ENCODE measurements around the gene PALLD.
"Not testable (repeated sequence)": the region's sequence is repeated elsewhere in the genome, so short reads cannot be mapped to it uniquely, and the experiment has no call there.

Gene PALLD

DNA sequence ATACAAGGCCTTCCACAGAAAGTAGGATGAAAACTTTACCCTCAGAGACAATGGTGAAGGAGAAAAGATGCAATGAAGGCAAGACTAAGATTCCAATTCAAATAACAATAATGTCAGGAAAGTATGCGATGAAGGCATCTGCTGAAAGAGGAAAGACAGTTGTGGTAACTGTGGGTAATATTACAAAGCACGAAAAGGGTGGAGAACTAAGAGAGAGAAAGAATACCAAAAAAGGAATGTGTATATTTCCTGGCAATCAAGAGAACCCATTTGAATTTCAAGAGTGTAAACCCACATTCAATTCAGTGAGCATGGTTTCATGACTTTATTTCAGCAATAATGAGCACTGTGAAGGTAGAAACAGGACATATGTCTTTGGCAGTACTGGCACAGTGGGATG, 225.5 kb downstream of the PALLD start:
- TF ChIP-seq, protein P1, sequence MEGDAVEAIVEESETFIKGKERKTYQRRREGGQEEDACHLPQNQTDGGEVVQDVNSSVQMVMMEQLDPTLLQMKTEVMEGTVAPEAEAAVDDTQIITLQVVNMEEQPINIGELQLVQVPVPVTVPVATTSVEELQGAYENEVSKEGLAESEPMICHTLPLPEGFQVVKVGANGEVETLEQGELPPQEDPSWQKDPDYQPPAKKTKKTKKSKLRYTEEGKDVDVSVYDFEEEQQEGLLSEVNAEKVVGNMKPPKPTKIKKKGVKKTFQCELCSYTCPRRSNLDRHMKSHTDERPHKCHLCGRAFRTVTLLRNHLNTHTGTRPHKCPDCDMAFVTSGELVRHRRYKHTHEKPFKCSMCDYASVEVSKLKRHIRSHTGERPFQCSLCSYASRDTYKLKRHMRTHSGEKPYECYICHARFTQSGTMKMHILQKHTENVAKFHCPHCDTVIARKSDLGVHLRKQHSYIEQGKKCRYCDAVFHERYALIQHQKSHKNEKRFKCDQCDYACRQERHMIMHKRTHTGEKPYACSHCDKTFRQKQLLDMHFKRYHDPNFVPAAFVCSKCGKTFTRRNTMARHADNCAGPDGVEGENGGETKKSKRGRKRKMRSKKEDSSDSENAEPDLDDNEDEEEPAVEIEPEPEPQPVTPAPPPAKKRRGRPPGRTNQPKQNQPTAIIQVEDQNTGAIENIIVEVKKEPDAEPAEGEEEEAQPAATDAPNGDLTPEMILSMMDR (conservative IDR thresholded peaks at IDR 0.05): no peak
- H3K27ac ChIP-seq: no peak overlapping the region

DNA sequence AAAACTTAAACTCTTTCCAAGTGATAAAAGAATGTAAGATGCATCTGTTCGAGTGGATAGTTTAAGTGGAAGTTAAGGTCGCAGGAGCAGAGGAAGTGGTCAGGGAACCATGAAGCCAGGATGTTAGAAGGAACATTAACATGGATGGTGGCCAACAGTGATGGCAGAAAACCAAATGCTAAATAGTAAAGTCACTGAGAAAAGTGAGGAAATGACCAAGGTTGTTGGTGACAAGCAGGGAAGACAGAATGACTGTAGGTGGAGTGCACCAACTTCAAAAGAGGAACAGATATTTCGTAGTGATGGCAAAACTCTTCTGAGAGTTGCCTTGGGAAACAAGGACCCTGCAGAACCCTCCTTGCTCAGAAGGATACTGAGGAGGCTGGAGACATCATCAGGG, 226.2 kb downstream of the PALLD start:
- TF ChIP-seq, protein P1 (conservative IDR thresholded peaks at IDR 0.05): no peak

GRCh38 chr4:168723569-168723968, 226.7 kb downstream of the PALLD start:
- TF ChIP-seq, protein P1 (conservative IDR thresholded peaks at IDR 0.05): no peak
- H3K27ac ChIP-seq: no peak overlapping the region

More for the DNA sequence above, 226.2 kb downstream of the PALLD start:
- H3K27ac ChIP-seq: no peak overlapping the region

DNA sequence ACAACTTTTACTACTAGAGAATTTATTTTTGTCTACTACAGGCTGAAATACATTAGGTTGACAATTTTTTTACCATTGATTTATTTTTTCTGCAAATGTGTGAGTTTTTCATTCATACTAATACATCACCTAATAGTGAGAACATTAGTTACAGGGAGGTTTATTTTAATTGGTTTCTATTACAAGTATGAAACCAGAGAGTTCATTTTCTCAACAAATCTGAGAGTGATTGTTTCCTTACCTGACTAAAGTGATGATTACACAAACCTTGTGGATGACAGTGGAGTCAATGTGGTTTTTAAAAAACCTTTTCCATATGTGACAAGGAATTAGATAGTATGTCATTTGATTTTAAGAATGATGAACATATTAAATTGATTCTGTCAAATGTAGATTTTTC, 227.4 kb downstream of the PALLD start:
- H3K27ac ChIP-seq: no peak overlapping the region
- TF ChIP-seq, protein P1 (conservative IDR thresholded peaks at IDR 0.05): no peak

DNA sequence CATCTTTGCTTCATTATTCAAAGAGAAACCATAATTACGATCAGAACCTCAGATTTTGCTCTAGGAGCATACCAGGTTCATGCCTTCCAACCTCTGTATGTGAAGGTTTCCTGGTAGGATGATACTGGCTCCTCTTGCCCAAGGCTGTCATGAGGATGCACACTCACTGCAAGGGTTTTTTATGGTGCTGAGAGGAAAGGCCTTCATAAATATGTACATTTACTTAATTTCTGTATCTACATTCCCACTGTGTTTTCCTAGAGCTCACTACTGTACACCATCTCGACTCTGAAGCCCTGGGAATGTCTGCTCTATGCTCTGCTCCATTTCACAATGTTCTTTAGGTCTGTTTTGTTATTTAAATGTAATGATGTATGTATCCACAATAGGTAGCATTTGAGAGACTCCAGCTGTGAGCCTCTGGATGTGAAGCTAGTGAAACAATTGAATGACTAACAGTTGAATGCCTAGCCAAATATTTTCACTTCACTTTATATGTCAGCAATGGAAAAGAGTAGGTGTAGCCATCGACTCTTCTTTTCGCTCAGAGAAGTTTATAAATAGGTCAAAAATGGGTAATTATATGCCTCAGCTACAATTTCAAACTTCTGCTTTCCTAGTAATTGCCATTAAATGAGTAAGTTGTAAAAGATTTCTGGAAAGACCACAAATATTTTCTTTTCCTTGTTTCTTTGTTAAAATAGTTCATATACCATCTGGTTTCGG, 228.0 kb downstream of the PALLD start:
- H3K27ac ChIP-seq: no peak overlapping the region
- TF ChIP-seq, protein P1 (conservative IDR thresholded peaks at IDR 0.05): no peak

- TF ChIP-seq, protein P1 (conservative IDR thresholded peaks at IDR 0.05): no peak
- H3K27ac ChIP-seq: no peak overlapping the region
Observed at GRCh38 chr4:168725930-168726329, 229.1 kb downstream of the PALLD start.

DNA sequence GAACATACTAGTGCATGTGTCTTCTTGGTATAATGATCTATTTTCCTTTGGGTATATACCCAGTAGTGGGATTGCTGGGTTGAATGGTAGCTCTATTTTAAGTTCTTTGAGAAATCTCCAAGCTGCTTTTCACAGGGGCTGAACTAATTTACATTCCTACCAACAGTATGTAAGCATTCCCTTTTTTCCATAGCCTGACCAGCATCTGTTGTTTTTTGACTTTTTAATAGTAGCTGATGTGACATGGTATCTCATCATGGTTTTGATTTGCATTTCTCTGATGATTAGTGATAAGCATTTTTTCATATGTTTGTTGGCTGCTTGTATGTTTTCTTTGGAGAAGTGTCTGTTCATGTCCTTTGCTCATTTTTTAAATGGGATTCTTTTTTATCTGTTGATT, 230.3 kb downstream of the PALLD start:
- H3K27ac ChIP-seq: not testable (repeated sequence)

DNA sequence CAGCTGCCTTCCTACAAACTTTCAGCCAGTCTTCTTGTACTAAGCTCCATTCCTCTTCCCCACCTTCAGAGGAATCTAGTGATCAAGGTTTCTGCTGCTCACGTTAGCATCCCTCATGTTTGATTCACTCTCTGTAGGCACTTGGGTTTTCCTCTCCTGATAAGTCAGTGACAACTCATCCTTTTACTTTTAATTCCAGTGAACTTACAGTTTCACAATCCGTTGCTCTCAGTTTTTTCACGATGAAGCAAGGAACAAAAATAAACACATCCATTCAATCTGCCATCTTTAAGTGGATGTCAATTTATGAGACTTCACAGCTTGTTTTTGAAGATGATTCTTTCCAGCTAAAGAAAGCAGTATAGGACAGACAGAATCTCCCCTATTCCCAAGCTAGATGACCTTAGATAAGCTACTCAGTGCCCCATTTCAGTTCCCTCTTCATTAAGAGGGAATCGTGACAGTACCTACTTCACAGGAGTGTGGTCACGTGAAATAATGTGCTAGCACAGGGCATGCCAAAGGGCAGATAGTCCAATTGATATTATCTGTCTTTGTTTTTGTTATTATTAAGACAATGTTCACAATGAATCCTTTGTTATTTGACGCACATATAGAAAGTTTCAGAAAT, 234.3 kb downstream of the PALLD start:
- no peak overlapping the region for H3K27ac ChIP-seq
- TF ChIP-seq, protein P1 (conservative IDR thresholded peaks at IDR 0.05): no peak
